ENCODE results near the gene FLAD1.

GRCh38 chr1:155005076-155006011, 22.2 kb downstream of the FLAD1 start:
- TF ChIP-seq, protein P1, sequence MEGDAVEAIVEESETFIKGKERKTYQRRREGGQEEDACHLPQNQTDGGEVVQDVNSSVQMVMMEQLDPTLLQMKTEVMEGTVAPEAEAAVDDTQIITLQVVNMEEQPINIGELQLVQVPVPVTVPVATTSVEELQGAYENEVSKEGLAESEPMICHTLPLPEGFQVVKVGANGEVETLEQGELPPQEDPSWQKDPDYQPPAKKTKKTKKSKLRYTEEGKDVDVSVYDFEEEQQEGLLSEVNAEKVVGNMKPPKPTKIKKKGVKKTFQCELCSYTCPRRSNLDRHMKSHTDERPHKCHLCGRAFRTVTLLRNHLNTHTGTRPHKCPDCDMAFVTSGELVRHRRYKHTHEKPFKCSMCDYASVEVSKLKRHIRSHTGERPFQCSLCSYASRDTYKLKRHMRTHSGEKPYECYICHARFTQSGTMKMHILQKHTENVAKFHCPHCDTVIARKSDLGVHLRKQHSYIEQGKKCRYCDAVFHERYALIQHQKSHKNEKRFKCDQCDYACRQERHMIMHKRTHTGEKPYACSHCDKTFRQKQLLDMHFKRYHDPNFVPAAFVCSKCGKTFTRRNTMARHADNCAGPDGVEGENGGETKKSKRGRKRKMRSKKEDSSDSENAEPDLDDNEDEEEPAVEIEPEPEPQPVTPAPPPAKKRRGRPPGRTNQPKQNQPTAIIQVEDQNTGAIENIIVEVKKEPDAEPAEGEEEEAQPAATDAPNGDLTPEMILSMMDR (IDR thresholded peaks at IDR 0.05; ENCODE audit: low read depth, low read length): no peak
- TF ChIP-seq POLR2A (IDR thresholded peaks at IDR 0.05; ENCODE audit: extremely low read depth, insufficient read length): no peak
- TF ChIP-seq MYC (IDR thresholded peaks at IDR 0.05; ENCODE audit: low read depth, low read length): no peak
